A549 (cell line): ENCODE measurements around the gene ZBTB47. TPM values are rescaled to one million over a fixed set of nuclear protein-coding genes. Genes with fewer than 3 reads are reported as not detected.

ENCODE experiments used
- ATAC-seq, 2 experiments: fragments of 200-7000 bp in 1 of 2; fragments of >200 bp in 1 of 2; cut with Nextera tagmentation in 1 of 2; cut with Tn5 transposase in 1 of 2; 3 replicates each; pipeline versions ENCODE4 v1.8.0 to v1.9.1; 2018 to 2020; ENCODE audit warnings: mild to moderate bottlenecking in 1 of 2, moderate library complexity in 1 of 2
- CTCF ChIA-PET: fragments of 300-600 bp; sonication (Branson Sonifier 250); formaldehyde crosslinking; extraction: SDS; loops from one replicate; lab custom pipeline; 2021; ENCODE audit warnings: antibody characterized with exemption, inconsistent platforms; lab: Yijun Ruan, JAX
- POLR2A ChIA-PET: fragments of 350-600 bp; formaldehyde crosslinking; extraction: SDS; loops from one replicate; lab custom pipeline; 2021; ENCODE audit warnings: antibody characterized with exemption, inconsistent platforms; lab: Yijun Ruan, JAX
- DNase-seq, 2 experiments: peaks; one replicate each; pipeline versions ENCODE4 v3.0.0 to v3.0.0-alpha.2; 2011 to 2016; ENCODE audit warnings: low read depth in 1 of 2, low spot score in 1 of 2
- FAIRE-seq: peaks from 2 replicates; lab custom pipeline; 2011; peaks lifted over from hg19 to GRCh38; lab: Jason Lieb, UNC
- H3K27ac ChIP-seq, 2 experiments: fragments of >200 bp; sonication (Bioruptor Twin); formaldehyde crosslinking; 3 replicates each; pipeline ENCODE4 v1.5.1; 2016 to 2017
- H3K4me1 ChIP-seq: fragments of >200 bp; sonication (Bioruptor Twin); formaldehyde crosslinking; 3 replicates; pipeline ENCODE4 v1.6.1; 2016
- H3K4me2 ChIP-seq: fragments of >200 bp; sonication (Bioruptor Twin); formaldehyde crosslinking; 3 replicates; pipeline ENCODE4 v1.6.1; 2016
- H3K4me3 ChIP-seq: fragments of >200 bp; sonication (Bioruptor Twin); formaldehyde crosslinking; 3 replicates; pipeline ENCODE4 v1.5.1; 2016
- H3K9me3 ChIP-seq: fragments of >200 bp; sonication (Bioruptor Twin); formaldehyde crosslinking; 3 replicates; pipeline ENCODE4 v1.6.1; 2016
- BHLHE40 ChIP-seq: IDR thresholded peaks from 2 replicates; pipeline ENCODE4 v1.6.1; 2012; ENCODE audit warnings: low read depth, low read length, inconsistent platforms
- EHF ChIP-seq: fragments of 250-450 bp; sonication (Bioruptor Pico); IDR thresholded peaks from 2 replicates; pipeline ENCODE4 v1.5.0; 2020; ENCODE audit warnings: mild to moderate bottlenecking
- FOSB ChIP-seq: fragments of 250-450 bp; sonication (Bioruptor Pico); IDR thresholded peaks from 2 replicates; pipeline ENCODE4 v1.5.0; 2020; ENCODE audit warnings: mild to moderate bottlenecking, moderate library complexity
- FOSL2 ChIP-seq, 2 experiments: fragments of 450-650 bp in 1 of 2; fragments of >200 bp in 1 of 2; sonication (Bioruptor Twin) in 1 of 2; formaldehyde crosslinking; IDR thresholded peaks; 2 replicates each; pipeline versions ENCODE4 v1.5.0 to v1.6.1; 2016 to 2020; ENCODE audit warnings: mild to moderate bottlenecking in 1 of 2, moderate library complexity in 1 of 2
- GATA3 ChIP-seq: IDR thresholded peaks from 2 replicates; pipeline ENCODE4 v1.6.1; 2012; ENCODE audit warnings: borderline replicate concordance
- HOXA7 ChIP-seq: fragments of 250-450 bp; sonication (Bioruptor Pico); IDR thresholded peaks from 2 replicates; pipeline ENCODE4 v1.5.0; 2020; ENCODE audit warnings: mild to moderate bottlenecking, moderate library complexity
- JUNB ChIP-seq: fragments of >200 bp; sonication (Bioruptor Twin); formaldehyde crosslinking; IDR thresholded peaks from 2 replicates; pipeline ENCODE4 v1.6.1; 2016
- KDM5A ChIP-seq: fragments of 200-600 bp; sonication (generic); IDR thresholded peaks from 2 replicates; pipeline ENCODE4 v1.6.1; 2016; ENCODE audit warnings: antibody characterized with exemption, mild to moderate bottlenecking
- NFE2L2 ChIP-seq: fragments of 150-350 bp; conservative IDR thresholded peaks from 2 replicates; pipeline ENCODE4 v1.6.1; 2014; ENCODE audit warnings: low read length
- NPAS2 ChIP-seq: fragments of 250-450 bp; sonication (Bioruptor Pico); IDR thresholded peaks from 2 replicates; pipeline ENCODE4 v1.8.0; 2022; ENCODE audit warnings: mild to moderate bottlenecking, moderate library complexity, borderline replicate concordance
- PHF8 ChIP-seq: fragments of 200-600 bp; sonication (generic); IDR thresholded peaks from 2 replicates; pipeline ENCODE4 v1.6.1; 2016; ENCODE audit warnings: low read depth, mild to moderate bottlenecking, antibody characterized with exemption, moderate library complexity, borderline replicate concordance
- RCOR1 ChIP-seq: fragments of 150-350 bp; IDR thresholded peaks from 2 replicates; pipeline ENCODE4 v1.6.1; 2014; ENCODE audit warnings: antibody characterized with exemption, low read length, low read depth
- RFX5 ChIP-seq: fragments of 450-650 bp; IDR thresholded peaks from 2 replicates; pipeline ENCODE4 v1.7.1; 2014; ENCODE audit warnings: antibody characterized with exemption, mild to moderate bottlenecking, moderate library complexity
- ZC3H11A ChIP-seq: fragments of 450-650 bp; IDR thresholded peaks from 2 replicates; pipeline ENCODE4 v1.6.1; 2014; ENCODE audit warnings: antibody characterized with exemption, mild to moderate bottlenecking
- ZFP36 ChIP-seq: fragments of 450-650 bp; IDR thresholded peaks from 2 replicates; pipeline ENCODE4 v1.6.1; 2014; ENCODE audit warnings: borderline replicate concordance; ENCODE audit not compliant: partially characterized antibody
- WGBS: methylation state at CpG from one replicate; pipeline ENCODE4 v1.1.6; 2017; ENCODE audit errors: missing lambda C conversion rate; 5-methylcytosine and 5-hydroxymethylcytosine counted together
- polyA plus RNA-seq, 4 experiments: library from polyadenylated mRNA; depleted of rRNA in 3 of 4; stranded (reverse); fragments of >200 nt; fragmentation: RNase III in 1 of 4; extraction: RNeasy Plus Mini Kit Qiagen cat#74134 plus additional on column Dnase treatment in 1 of 4; gene quantifications; 2 replicates in 3 of 4; 3 replicates in 1 of 4; pipeline ENCODE4 v1.2.3, GENCODE V29; 2011 to 2017
- TF ChIP-seq, protein P1 (sequence below): fragments of 200-600 bp; sonication (generic); IDR thresholded peaks from 2 replicates; pipeline ENCODE4 v1.6.1; 2016; ENCODE audit warnings: antibody characterized with exemption, mild to moderate bottlenecking, moderate library complexity
- TF ChIP-seq, protein P2 (sequence below): fragments of 450-650 bp; IDR thresholded peaks from 2 replicates; pipeline ENCODE4 v1.6.1; 2014; ENCODE audit warnings: antibody characterized with exemption
- TF ChIP-seq, protein P3 (sequence below): fragments of >200 bp; sonication (Bioruptor Twin); formaldehyde crosslinking; IDR thresholded peaks from 3 replicates; pipeline ENCODE4 v1.6.1; 2016
- TF ChIP-seq, protein P4 (sequence below): fragments of >200 bp; sonication (Bioruptor Twin); formaldehyde crosslinking; IDR thresholded peaks from 3 replicates; pipeline ENCODE4 v1.5.1; 2016

Gene ZBTB47
- polyA plus RNA-seq, 2 of the 4 experiments (the other 2 are of a cell fraction), result 2.5 to 6.8 TPM

DNA sequence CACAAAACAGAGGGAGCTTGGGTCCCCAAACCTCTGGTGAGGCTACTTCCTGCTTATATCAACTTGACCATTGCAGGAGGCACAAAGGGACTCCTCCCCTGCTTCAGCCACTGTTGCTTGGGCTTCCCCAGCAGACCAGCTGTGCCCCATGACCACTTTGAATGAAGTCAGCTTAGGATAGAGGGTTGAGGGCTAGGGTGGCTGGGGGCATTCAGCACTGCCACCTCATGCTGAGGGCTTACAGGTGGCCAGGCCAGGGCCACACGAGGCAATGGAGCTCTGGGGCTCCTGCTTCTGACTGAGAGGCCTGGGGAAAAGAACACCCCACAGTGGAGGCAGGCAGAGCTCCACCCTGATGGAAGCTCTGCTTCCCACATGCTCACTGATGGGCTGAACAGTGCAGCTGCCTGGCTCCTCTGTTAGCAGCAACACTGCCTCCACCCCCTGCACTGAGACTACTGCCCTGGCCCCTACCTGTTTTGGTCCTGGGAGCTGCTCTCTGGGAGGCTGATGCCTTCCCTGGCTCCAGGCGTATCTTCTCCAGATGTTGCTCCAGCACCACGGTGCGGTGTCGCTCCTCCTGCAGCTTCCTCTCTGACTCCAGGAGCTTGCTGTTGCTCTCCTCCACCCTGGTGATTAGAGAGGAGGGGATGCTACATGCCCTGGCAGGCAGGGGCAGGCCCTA is 59.3 kb downstream of the ZBTB47 start:
- CTCF ChIA-PET, result interaction anchor here (1.1 to 1.3 kb wide), 3 partner anchors 9 to 55 kb away, joined by 3 read pairs; no protein-coding TSS in a partner anchor
- FAIRE-seq, result no peak
- WGBS, result 48% methylated on average over 5 of the region's 5 CpGs

GRCh38 chr3:42713747-42714146 is 60.2 kb downstream of the ZBTB47 start:
- Histone ChIP-seq H3K27ac (no peak overlapping the region), H3K4me3 (no peak overlapping the region), H3K4me2 (no peak overlapping the region), H3K9me3 (no peaks in the 10 kb centered on the region), H3K4me1 (no peaks in the 10 kb centered on the region)
- ChIA-PET POLR2A (no interaction called here), CTCF (no interaction called here)
- no peak for FAIRE-seq
- TF ChIP-seq ZFP36 (no peak), KDM5A (no peak), GATA3 (no peak)
- 64% methylated on average over 2 of the region's 2 CpGs for WGBS
- DNase-seq, result no peak
- ATAC-seq, result no peak

More for the DNA sequence above, 59.3 kb downstream of the ZBTB47 start:
- Histone ChIP-seq H3K4me1 (no peaks in the 10 kb centered on the region), H3K4me2 (no peak overlapping the region), H3K9me3 (no peaks in the 10 kb centered on the region), H3K27ac (no peak overlapping the region), H3K4me3 (no peak overlapping the region)
- DNase-seq (no peak), ATAC-seq (no peak; a peak in 1 of 6 replicates)
- POLR2A ChIA-PET, result no interaction called here
- TF ChIP-seq HOXA7, result no peak
- TF ChIP-seq ZFP36, result no peak
- TF ChIP-seq NFE2L2, result no peak
- TF ChIP-seq, protein P1, sequence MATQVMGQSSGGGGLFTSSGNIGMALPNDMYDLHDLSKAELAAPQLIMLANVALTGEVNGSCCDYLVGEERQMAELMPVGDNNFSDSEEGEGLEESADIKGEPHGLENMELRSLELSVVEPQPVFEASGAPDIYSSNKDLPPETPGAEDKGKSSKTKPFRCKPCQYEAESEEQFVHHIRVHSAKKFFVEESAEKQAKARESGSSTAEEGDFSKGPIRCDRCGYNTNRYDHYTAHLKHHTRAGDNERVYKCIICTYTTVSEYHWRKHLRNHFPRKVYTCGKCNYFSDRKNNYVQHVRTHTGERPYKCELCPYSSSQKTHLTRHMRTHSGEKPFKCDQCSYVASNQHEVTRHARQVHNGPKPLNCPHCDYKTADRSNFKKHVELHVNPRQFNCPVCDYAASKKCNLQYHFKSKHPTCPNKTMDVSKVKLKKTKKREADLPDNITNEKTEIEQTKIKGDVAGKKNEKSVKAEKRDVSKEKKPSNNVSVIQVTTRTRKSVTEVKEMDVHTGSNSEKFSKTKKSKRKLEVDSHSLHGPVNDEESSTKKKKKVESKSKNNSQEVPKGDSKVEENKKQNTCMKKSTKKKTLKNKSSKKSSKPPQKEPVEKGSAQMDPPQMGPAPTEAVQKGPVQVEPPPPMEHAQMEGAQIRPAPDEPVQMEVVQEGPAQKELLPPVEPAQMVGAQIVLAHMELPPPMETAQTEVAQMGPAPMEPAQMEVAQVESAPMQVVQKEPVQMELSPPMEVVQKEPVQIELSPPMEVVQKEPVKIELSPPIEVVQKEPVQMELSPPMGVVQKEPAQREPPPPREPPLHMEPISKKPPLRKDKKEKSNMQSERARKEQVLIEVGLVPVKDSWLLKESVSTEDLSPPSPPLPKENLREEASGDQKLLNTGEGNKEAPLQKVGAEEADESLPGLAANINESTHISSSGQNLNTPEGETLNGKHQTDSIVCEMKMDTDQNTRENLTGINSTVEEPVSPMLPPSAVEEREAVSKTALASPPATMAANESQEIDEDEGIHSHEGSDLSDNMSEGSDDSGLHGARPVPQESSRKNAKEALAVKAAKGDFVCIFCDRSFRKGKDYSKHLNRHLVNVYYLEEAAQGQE, result no peak
- no peak for TF ChIP-seq FOSB
- no peak for TF ChIP-seq JUNB
- no peak for TF ChIP-seq RCOR1
- TF ChIP-seq, protein P2, sequence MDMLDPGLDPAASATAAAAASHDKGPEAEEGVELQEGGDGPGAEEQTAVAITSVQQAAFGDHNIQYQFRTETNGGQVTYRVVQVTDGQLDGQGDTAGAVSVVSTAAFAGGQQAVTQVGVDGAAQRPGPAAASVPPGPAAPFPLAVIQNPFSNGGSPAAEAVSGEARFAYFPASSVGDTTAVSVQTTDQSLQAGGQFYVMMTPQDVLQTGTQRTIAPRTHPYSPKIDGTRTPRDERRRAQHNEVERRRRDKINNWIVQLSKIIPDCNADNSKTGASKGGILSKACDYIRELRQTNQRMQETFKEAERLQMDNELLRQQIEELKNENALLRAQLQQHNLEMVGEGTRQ, result no peak
- no peak for TF ChIP-seq NPAS2 (CRISPR knock-in tag)
- TF ChIP-seq BHLHE40, result no peak
- TF ChIP-seq, protein P3, sequence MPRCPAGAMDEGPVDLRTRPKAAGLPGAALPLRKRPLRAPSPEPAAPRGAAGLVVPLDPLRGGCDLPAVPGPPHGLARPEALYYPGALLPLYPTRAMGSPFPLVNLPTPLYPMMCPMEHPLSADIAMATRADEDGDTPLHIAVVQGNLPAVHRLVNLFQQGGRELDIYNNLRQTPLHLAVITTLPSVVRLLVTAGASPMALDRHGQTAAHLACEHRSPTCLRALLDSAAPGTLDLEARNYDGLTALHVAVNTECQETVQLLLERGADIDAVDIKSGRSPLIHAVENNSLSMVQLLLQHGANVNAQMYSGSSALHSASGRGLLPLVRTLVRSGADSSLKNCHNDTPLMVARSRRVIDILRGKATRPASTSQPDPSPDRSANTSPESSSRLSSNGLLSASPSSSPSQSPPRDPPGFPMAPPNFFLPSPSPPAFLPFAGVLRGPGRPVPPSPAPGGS, result no peak
- no peak for TF ChIP-seq FOSL2 (IDR thresholded peaks at IDR 0.05)
- no peak for TF ChIP-seq FOSL2 (CRISPR knock-in tag; IDR thresholded peaks at IDR 0.05)
- TF ChIP-seq PHF8, result no peak

DNA sequence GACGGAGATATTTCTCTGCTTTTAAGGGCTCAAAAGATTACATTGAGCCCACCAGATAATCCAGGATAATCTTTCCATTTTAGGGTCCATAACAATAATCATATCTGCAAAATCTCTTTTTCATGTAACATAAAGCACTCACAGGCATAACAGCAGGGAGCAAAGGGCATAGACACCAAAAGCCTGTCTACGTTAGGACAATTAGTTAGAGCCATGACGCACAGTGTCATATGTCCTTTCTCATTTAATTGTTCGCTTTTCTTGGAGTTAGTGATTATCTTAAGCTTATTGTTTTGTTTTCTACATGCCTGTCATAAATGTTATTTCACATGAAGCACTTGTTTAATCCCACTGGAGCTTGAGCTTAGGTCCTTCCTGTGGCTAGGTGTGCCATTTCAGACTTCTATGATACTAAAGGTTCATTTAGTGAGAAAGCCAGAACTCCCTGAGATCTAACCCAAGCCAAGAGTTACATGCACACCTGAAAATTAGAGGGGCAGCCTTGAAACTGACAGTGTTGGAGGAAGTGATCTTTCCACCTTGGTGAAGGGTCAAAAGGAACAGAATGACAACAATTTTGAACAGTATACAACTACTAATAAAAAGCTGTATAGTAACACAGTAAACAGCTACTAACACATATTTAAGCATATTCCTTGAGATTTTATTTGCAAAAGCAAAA is 60.8 kb downstream of the ZBTB47 start:
- Histone ChIP-seq H3K9me3 (no peaks in the 10 kb centered on the region), H3K4me2 (no peak overlapping the region), H3K27ac (no peak overlapping the region), H3K4me1 (no peaks in the 10 kb centered on the region), H3K4me3 (no peak overlapping the region)
- POLR2A ChIA-PET, result no interaction called here
- FAIRE-seq (no peak), ATAC-seq (no peak), DNase-seq (no peak)
- WGBS, result 60% methylated on average over 4 of the region's 4 CpGs
- CTCF ChIA-PET, result interaction anchor here (0.6 kb wide), 1 partner anchor 124 kb away, joined by 3 read pairs; the partner anchor contains the start of gene SS18L2
- TF ChIP-seq RFX5 (no peak), HOXA7 (no peak), ZC3H11A (no peak), EHF (CRISPR knock-in tag) (no peak), PHF8 (no peak), BHLHE40 (no peak), NPAS2 (CRISPR knock-in tag) (no peak)
- TF ChIP-seq, protein P4, sequence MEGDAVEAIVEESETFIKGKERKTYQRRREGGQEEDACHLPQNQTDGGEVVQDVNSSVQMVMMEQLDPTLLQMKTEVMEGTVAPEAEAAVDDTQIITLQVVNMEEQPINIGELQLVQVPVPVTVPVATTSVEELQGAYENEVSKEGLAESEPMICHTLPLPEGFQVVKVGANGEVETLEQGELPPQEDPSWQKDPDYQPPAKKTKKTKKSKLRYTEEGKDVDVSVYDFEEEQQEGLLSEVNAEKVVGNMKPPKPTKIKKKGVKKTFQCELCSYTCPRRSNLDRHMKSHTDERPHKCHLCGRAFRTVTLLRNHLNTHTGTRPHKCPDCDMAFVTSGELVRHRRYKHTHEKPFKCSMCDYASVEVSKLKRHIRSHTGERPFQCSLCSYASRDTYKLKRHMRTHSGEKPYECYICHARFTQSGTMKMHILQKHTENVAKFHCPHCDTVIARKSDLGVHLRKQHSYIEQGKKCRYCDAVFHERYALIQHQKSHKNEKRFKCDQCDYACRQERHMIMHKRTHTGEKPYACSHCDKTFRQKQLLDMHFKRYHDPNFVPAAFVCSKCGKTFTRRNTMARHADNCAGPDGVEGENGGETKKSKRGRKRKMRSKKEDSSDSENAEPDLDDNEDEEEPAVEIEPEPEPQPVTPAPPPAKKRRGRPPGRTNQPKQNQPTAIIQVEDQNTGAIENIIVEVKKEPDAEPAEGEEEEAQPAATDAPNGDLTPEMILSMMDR, result no peak
- TF ChIP-seq, protein P3, result no peak
